Kidney (tissue), 14 donors: Measurements from ENCODE around the gene COL6A3. TPM values are rescaled to one million over a fixed set of nuclear protein-coding genes. Genes with fewer than 3 reads are reported as not detected.

ENCODE experiments used
- DNase-seq, 5 donors: peaks; one replicate each; pipeline ENCODE4 v3.0.0-alpha.2; 2013 to 2020
- FAIRE-seq: peaks from 2 replicates; lab custom pipeline; 2012; peaks lifted over from hg19 to GRCh38; lab: Jason Lieb, UNC
- H3K27ac ChIP-seq, 2 donors: one replicate each; pipeline ENCODE4 v1.7.0; 2013; ENCODE audit warnings: low read depth in 2 of 2, low read length in 2 of 2, inconsistent platforms in 1 of 2
- H3K27me3 ChIP-seq: one replicate; pipeline ENCODE4 v1.7.1; 2013; ENCODE audit warnings: low read length, inconsistent platforms; ENCODE audit not compliant: control insufficient read depth, insufficient read depth
- H3K36me3 ChIP-seq, 3 donors: one replicate each; pipeline versions ENCODE4 v1.7.0 to v1.7.1; 2013; ENCODE audit warnings: low read length in 3 of 3, control low read depth in 1 of 3, inconsistent platforms in 1 of 3; ENCODE audit not compliant: insufficient read depth in 3 of 3, control insufficient read depth in 2 of 3
- H3K4me1 ChIP-seq, 3 donors: one replicate each; pipeline versions ENCODE4 v1.7.0 to v1.7.1; 2013; ENCODE audit warnings: low read length in 3 of 3, inconsistent platforms in 1 of 3, low read depth in 1 of 3; ENCODE audit not compliant: control insufficient read depth in 2 of 3, insufficient read depth in 2 of 3
- H3K4me3 ChIP-seq, 3 donors: one replicate each; pipeline versions ENCODE4 v1.7.0 to v1.8.1; 2013; ENCODE audit warnings: low read length in 3 of 3, control low read depth in 1 of 3, inconsistent platforms in 1 of 3
- H3K9ac ChIP-seq, 3 donors: one replicate each; pipeline versions ENCODE4 v1.7.0 to v1.7.1; 2013; ENCODE audit warnings: low read length in 3 of 3, control low read depth in 1 of 3, inconsistent platforms in 1 of 3
- H3K9me3 ChIP-seq, 3 donors: one replicate each; pipeline versions ENCODE4 v1.7.0 to v1.7.1; 2013; ENCODE audit warnings: low read length in 3 of 3, control low read depth in 1 of 3, inconsistent platforms in 1 of 3; ENCODE audit not compliant: control insufficient read depth in 2 of 3, insufficient read depth in 1 of 3
- intact Hi-C: fragments of 100-400 bp; cut with DNase I; formaldehyde crosslinking; loops from one replicate; pipeline ENCODE4 v1.11.1; 2022
- polyA plus RNA-seq: library from polyadenylated mRNA; stranded (reverse); fragments of 350-450 nt; fragmentation: Illumina TruSeq; extraction: RNeasy Lipid Tissue Mini Kit (QIAGEN cat#74804); gene quantifications from one replicate; pipeline ENCODE4 v1.2.3, GENCODE V29; 2014; ENCODE audit warnings: low read depth, low replicate concordance; ENCODE audit not compliant: insufficient read depth
- total RNA-seq: library from RNA; stranded (reverse); fragmentation: NEBNext Ultra II Directional; extraction: Animal tissue kit (Norgen Biotek cat#: 25700); gene quantifications from one replicate; pipeline ENCODE4 v1.2.1, GENCODE V29; 2021
- TF ChIP-seq, protein P1 (sequence below): IDR thresholded peaks from 3 replicates; pipeline ENCODE4 v1.5.1; 2012; ENCODE audit warnings: mild to moderate bottlenecking, moderate library complexity, borderline replicate concordance; ENCODE audit not compliant: insufficient read depth; ENCODE audit errors: extremely low read depth
- donor health status: control.
- donor health status: control.
- donor health status: control.
- donor health status: control.
- donor health status: control.
- donor health status: DM: yes; HTN: yes; CAD: no.
- donor health status: Normal renal cell carcinoma (clear cell type).

Gene COL6A3
- total and polyA plus RNA-seq, 2 donors from 2014 or later, result 3.8 to 59.5 TPM

DNA sequence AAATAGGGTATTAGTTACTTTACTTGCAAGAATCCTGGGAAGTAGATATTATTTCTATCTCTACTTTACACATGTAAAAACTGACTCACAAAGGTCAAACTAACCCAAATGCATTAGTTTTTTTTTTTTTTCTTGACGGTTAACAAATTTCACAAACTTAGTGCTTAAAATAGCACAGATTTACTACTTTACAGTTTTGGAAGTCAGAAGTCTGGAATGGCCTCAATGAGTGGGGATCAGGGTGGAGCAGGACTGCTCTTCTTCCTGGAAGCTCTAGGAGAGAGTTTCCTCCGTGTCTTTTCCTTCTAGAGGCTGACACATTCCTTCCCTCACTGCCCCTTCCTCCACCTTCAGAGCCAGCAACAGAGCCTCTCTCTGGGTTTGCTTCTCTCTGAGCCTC is 117.2 kb downstream of the COL6A3 start:
- TF ChIP-seq, protein P1, sequence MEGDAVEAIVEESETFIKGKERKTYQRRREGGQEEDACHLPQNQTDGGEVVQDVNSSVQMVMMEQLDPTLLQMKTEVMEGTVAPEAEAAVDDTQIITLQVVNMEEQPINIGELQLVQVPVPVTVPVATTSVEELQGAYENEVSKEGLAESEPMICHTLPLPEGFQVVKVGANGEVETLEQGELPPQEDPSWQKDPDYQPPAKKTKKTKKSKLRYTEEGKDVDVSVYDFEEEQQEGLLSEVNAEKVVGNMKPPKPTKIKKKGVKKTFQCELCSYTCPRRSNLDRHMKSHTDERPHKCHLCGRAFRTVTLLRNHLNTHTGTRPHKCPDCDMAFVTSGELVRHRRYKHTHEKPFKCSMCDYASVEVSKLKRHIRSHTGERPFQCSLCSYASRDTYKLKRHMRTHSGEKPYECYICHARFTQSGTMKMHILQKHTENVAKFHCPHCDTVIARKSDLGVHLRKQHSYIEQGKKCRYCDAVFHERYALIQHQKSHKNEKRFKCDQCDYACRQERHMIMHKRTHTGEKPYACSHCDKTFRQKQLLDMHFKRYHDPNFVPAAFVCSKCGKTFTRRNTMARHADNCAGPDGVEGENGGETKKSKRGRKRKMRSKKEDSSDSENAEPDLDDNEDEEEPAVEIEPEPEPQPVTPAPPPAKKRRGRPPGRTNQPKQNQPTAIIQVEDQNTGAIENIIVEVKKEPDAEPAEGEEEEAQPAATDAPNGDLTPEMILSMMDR, result no peak
- no peak for DNase-seq
- Histone ChIP-seq H3K9me3 (peaks cover 0 to 6% (median 0%) of the 10 kb centered on the region in 3 donors), H3K9ac (no peak overlapping the region), H3K27me3 (no peaks in the 10 kb centered on the region), H3K4me3 (no peak overlapping the region), H3K36me3 (no peaks in the 10 kb centered on the region), H3K4me1 (peaks cover under 1 to 5% (median 4%) of the 10 kb centered on the region in 3 donors), H3K27ac (no peak overlapping the region)
- peak; percentile 58 for FAIRE-seq
- intact Hi-C loops, result no loop called here

DNA sequence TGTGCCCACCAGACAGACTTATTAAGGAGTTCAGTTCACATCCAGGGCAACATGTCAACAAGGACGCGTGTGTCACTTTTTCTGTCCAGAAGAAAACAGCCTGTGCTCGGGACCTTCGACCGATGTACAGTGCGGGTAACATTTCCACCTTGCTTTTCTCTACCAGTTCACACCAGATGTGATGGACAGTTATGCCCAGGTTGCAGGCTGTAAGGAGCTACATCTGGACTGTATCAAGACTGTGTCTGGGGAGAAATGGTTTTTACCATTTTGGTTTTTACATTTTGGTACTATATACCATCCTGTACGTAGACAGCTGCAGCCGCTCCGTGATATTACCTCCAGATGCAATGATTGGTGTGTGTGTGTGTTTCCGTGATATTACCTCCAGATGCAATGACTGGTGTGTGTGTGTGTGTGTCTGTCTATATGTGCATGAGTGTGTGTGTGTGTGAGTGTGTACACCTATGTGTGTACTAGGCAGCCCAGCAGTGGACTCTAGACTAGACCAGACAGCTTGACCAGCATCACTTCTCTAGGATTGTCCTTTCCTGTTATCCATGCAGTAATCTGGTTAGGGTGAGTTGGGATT is 118.0 kb downstream of the COL6A3 start:
- H3K27me3 ChIP-seq, result no peaks in the 10 kb centered on the region
- H3K36me3 ChIP-seq, result no peaks in the 10 kb centered on the region
- DNase-seq (no peak), FAIRE-seq (no peak)
- H3K4me3 ChIP-seq, result no peak overlapping the region
- H3K9ac ChIP-seq, result no peak overlapping the region
- intact Hi-C loops, result no loop called here
- TF ChIP-seq, protein P1, result no peak
- no peak overlapping the region for H3K27ac ChIP-seq
- peaks cover 0 to 6% (median 0%) of the 10 kb centered on the region in 3 donors for H3K9me3 ChIP-seq
- H3K4me1 ChIP-seq, result peaks cover 5 to 8% (median 7%) of the 10 kb centered on the region in 3 donors

DNA sequence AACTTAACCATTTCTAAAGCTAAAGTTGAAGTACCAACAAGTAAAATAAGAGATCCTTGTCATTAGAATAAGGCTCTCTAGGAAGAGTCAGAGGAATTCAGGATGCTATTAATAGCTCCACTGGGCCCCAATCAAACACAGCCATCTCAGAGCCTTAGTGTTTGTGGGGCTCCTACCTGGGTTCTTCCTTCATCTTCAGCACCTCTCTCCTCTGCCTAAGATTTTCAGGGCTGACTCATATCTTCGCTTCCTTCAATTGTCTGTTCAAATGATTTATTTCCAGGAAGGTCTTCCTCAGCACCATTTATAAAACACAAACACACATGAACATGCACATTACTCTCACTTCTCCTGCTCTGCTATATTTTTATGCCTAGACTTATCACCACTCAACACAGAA is 119.5 kb downstream of the COL6A3 start:
- Histone ChIP-seq H3K27me3 (no peaks in the 10 kb centered on the region), H3K9ac (no peak overlapping the region), H3K4me3 (no peak overlapping the region), H3K36me3 (no peaks in the 10 kb centered on the region), H3K4me1 (peaks cover 5 to 8% (median 7%) of the 10 kb centered on the region in 3 donors), H3K27ac (no peak overlapping the region), H3K9me3 (peaks cover 0 to 6% (median 0%) of the 10 kb centered on the region in 3 donors)
- no peak for FAIRE-seq
- intact Hi-C loops, result no loop called here
- DNase-seq, result no peak
- TF ChIP-seq, protein P1, result no peak
